Renal cortex interstitium (tissue), 11 donors: ENCODE data around the gene NPFF. TPM values are rescaled to one million over a fixed set of nuclear protein-coding genes. Genes with fewer than 3 reads are reported as not detected.
"Not testable (repeated sequence)": the region's sequence is repeated elsewhere in the genome, so short reads cannot be mapped to it uniquely, and the experiment has no call there.

Source experiments
- DNase-seq, 11 donors: peaks; one replicate each; pipeline ENCODE4 v3.0.0-alpha.2; 2013; ENCODE audit warnings: low read depth in 9 of 11, low spot score in 4 of 11; ENCODE audit errors: extremely low read depth in 1 of 11
- polyA plus RNA-seq, 3 donors: library from polyadenylated mRNA; unstranded; fragments of 120-200 nt; gene quantifications; one replicate each; pipeline ENCODE4 v1.2.1, GENCODE V29; 2013; ENCODE audit not compliant: insufficient read length in 3 of 3

Gene NPFF
- polyA plus RNA-seq, 3 donors: 0.47 to 1.00 (median 0.81) TPM

- no peak for DNase-seq
Observed at GRCh38 chr12:53482626-53483168, 24.6 kb downstream of the NPFF start.

GRCh38 chr12:53481939-53482586 lies 25.2 kb downstream of the NPFF start:
- no peak for DNase-seq

- DNase-seq: not testable (repeated sequence)
Observed at GRCh38 chr12:53481458-53481857, 25.8 kb downstream of the NPFF start.

- no peak for DNase-seq
Observed at GRCh38 chr12:53480491-53481442, 26.5 kb downstream of the NPFF start.

GRCh38 chr12:53479331-53479730 lies 28.0 kb downstream of the NPFF start:
- no peak for DNase-seq

- no peak for DNase-seq
Observed at GRCh38 chr12:53478865-53479264, 28.4 kb downstream of the NPFF start.

GRCh38 chr12:53476769-53477209 lies 30.5 kb downstream of the NPFF start:
- no peak for DNase-seq

GRCh38 chr12:53474819-53475218 lies 32.5 kb downstream of the NPFF start:
- no peak for DNase-seq

GRCh38 chr12:53474077-53474476 lies 33.2 kb downstream of the NPFF start:
- DNase-seq: no peak

- DNase-seq: no peak
Observed at GRCh38 chr12:53472056-53472582, 35.2 kb downstream of the NPFF start.

- DNase-seq: no peak
Observed at GRCh38 chr12:53468282-53468681, 39.0 kb downstream of the NPFF start.

- no peak for DNase-seq
Observed at GRCh38 chr12:53467880-53468279, 39.4 kb downstream of the NPFF start.

GRCh38 chr12:53467082-53467481 lies 40.2 kb downstream of the NPFF start:
- DNase-seq: no peak

GRCh38 chr12:53466640-53467039 lies 40.6 kb downstream of the NPFF start:
- no peak for DNase-seq

GRCh38 chr12:53465679-53466078 lies 41.6 kb downstream of the NPFF start:
- DNase-seq: no peak

GRCh38 chr12:53464685-53465418 lies 42.4 kb downstream of the NPFF start:
- no peak for DNase-seq

GRCh38 chr12:53463802-53464560 lies 43.3 kb downstream of the NPFF start:
- no peak for DNase-seq

- DNase-seq: no peak
Observed at GRCh38 chr12:53462935-53463334, 44.3 kb downstream of the NPFF start.
